Measurements from ENCODE around the gene LPCAT3. TPM values are rescaled to one million over a fixed set of nuclear protein-coding genes. Genes with fewer than 3 reads are reported as not detected.

Gene LPCAT3
- polyA plus RNA-seq, 1 donor (not counting 4 experiments of a cell fraction or from before 2014, with no cell fraction given), result 69.1 TPM

DNA sequence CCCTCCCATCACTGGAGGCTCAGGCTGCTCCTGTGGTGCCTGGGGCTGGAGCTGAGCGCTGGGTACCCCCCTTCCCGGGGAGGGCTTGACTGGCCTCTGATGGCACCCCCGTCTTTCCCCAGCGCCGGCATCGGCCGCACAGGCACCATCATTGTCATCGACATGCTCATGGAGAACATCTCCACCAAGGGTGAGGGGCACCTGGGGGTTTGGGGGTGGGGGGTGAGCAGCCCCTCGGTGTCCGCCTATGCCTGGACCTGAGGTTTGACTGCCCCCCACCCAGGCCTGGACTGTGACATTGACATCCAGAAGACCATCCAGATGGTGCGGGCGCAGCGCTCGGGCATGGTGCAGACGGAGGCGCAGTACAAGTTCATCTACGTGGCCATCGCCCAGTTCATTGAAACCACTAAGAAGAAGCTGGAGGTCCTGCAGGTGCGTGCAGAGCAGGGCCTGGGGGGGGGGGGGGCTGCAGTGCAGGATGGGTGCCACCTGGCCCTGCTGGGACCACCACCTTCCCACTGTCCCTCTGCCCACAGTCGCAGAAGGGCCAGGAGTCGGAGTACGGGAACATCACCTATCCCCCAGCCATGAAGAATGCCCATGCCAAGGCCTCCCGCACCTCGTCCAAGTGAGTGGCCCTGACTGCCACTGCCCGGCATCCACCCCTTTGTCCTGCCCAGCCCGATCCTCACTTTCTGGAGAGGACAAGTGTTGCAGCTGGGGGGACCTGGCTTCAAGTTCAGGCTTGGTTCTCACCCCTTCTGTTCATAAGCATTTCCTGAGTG lies 58.3 kb downstream of the LPCAT3 start:
- Histone ChIP-seq H2AFZ (ENCODE audit: control insufficient read depth, low read length) (no peak overlapping the region), H3K4me3 (ENCODE audit: control insufficient read depth in 2 of 3, extremely low read depth in 1 of 3, insufficient read depth in 2 of 3, low read depth in 1 of 3, low read length in 3 of 3) (no peak overlapping the region), H3K79me2 (ENCODE audit: control insufficient read depth, insufficient read depth, low read length) (peaks cover 23% of the 10 kb centered on the region), H3K27ac (ENCODE audit: control insufficient read depth, insufficient read depth, low read length) (no peak overlapping the region), H3K36me3 (ENCODE audit: control insufficient read depth in 2 of 2, extremely low read depth in 1 of 2, insufficient read depth in 2 of 2, low read length in 2 of 2) (peaks cover 3 to 12% of the 10 kb centered on the region in 2 experiments), H3K9me3 (ENCODE audit: control insufficient read depth, low read depth, low read length) (no peaks in the 10 kb centered on the region), H3K4me2 (ENCODE audit: control insufficient read depth, extremely low read depth, insufficient read depth, low read depth, low read length) (no peak overlapping the region), H4K20me1 (ENCODE audit: control insufficient read depth, extremely low read depth, insufficient read depth, low read length) (peaks cover 6% of the 10 kb centered on the region), H3K27me3 (ENCODE audit: control insufficient read depth, extremely low read depth, insufficient read depth, low read length) (no peaks in the 10 kb centered on the region), H3K9me1 (ENCODE audit: control insufficient read depth, extremely low read depth, insufficient read depth, low read length) (no peaks in the 10 kb centered on the region), H3K9ac (ENCODE audit: control insufficient read depth, extremely low read depth, insufficient read depth, low read length) (no peak overlapping the region), H3K4me1 (ENCODE audit: control insufficient read depth, extremely low read depth, insufficient read depth, low read length) (peaks cover 43% of the 10 kb centered on the region)
- TF ChIP-seq, protein P1, sequence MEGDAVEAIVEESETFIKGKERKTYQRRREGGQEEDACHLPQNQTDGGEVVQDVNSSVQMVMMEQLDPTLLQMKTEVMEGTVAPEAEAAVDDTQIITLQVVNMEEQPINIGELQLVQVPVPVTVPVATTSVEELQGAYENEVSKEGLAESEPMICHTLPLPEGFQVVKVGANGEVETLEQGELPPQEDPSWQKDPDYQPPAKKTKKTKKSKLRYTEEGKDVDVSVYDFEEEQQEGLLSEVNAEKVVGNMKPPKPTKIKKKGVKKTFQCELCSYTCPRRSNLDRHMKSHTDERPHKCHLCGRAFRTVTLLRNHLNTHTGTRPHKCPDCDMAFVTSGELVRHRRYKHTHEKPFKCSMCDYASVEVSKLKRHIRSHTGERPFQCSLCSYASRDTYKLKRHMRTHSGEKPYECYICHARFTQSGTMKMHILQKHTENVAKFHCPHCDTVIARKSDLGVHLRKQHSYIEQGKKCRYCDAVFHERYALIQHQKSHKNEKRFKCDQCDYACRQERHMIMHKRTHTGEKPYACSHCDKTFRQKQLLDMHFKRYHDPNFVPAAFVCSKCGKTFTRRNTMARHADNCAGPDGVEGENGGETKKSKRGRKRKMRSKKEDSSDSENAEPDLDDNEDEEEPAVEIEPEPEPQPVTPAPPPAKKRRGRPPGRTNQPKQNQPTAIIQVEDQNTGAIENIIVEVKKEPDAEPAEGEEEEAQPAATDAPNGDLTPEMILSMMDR (optimal IDR thresholded peaks at IDR 0.05 in 1 of 3, IDR thresholded peaks at IDR 0.05 in 1 of 3, conservative IDR thresholded peaks at IDR 0.05 in 1 of 3; ENCODE audit: extremely low read depth in 1 of 3, insufficient read depth in 2 of 3, low read length in 3 of 3), result no peak
- FAIRE-seq (no peak), DNase-seq (ENCODE audit: low read depth, low spot score) (no peak)
- dilution Hi-C loops (cut with MboI; ENCODE audit: extremely low pct_ligation_motif_present, low sequenced_read_pairs), result no loop called here

DNA sequence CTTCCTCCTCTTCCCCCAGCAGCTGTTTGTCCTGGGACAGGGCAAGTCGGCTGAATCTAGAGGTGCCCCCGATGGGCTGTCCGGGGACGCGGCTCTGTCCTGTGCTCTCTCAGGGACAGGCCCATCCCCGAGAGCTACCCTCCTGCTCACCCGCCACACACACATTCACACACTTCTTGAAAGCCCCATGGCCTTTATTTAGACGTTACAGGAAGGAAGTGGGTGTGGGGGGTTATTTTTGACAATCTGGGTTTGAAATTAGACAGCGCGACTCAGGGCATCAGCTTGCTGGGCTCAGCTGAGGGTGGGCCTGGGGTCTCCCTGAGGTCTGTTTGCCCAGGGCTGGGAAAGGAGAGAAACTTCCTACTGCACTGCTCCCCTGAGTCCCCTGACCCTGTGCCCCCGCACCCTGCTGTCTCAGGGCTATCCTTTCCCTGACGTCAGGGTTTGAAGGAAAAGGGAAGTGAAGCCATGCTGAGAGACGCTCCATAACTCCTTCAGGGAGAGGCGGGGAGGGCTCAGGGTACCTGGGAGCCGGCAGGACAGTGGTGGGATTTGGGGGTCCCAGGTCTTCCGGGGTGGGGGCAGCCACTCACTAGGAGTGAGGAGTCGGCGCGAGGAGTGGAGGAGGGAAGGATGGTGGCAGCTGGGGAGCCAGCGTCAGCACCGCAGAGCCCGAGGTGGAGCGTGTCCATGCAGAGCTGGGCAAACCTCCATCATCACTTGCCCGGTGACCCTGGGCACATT lies 59.0 kb downstream of the LPCAT3 start:
- DNase-seq (ENCODE audit: low read depth, low spot score), result no peak
- peaks cover 15% of the 10 kb centered on the region for H3K79me2 ChIP-seq (ENCODE audit: control insufficient read depth, insufficient read depth, low read length)
- no peak overlapping the region for H3K4me3 ChIP-seq (ENCODE audit: control insufficient read depth in 2 of 3, extremely low read depth in 1 of 3, insufficient read depth in 2 of 3, low read depth in 1 of 3, low read length in 3 of 3)
- H4K20me1 ChIP-seq (ENCODE audit: control insufficient read depth, extremely low read depth, insufficient read depth, low read length), result no peaks in the 10 kb centered on the region
- no peak overlapping the region for H2AFZ ChIP-seq (ENCODE audit: control insufficient read depth, low read length)
- H3K36me3 ChIP-seq (ENCODE audit: control insufficient read depth in 2 of 2, extremely low read depth in 1 of 2, insufficient read depth in 2 of 2, low read length in 2 of 2), result peaks cover 3 to 4% of the 10 kb centered on the region in 2 experiments
- no peak overlapping the region for H3K4me2 ChIP-seq (ENCODE audit: control insufficient read depth, extremely low read depth, insufficient read depth, low read depth, low read length)
- TF ChIP-seq EZH2 (IDR thresholded peaks at IDR 0.05; ENCODE audit: low read length), result no peak
- TF ChIP-seq, protein P1 (optimal IDR thresholded peaks at IDR 0.05 in 1 of 3, IDR thresholded peaks at IDR 0.05 in 1 of 3, conservative IDR thresholded peaks at IDR 0.05 in 1 of 3; ENCODE audit: extremely low read depth in 1 of 3, insufficient read depth in 2 of 3, low read length in 3 of 3), result no peak
- dilution Hi-C loops (cut with MboI; ENCODE audit: extremely low pct_ligation_motif_present, low sequenced_read_pairs), result no loop called here
- H3K4me1 ChIP-seq (ENCODE audit: control insufficient read depth, extremely low read depth, insufficient read depth, low read length), result peaks cover 36% of the 10 kb centered on the region
- no peak for FAIRE-seq
- H3K9me1 ChIP-seq (ENCODE audit: control insufficient read depth, extremely low read depth, insufficient read depth, low read length), result no peaks in the 10 kb centered on the region
- no peak overlapping the region for H3K9ac ChIP-seq (ENCODE audit: control insufficient read depth, extremely low read depth, insufficient read depth, low read length)
- H3K27me3 ChIP-seq (ENCODE audit: control insufficient read depth, extremely low read depth, insufficient read depth, low read length), result no peaks in the 10 kb centered on the region
- H3K27ac ChIP-seq (ENCODE audit: control insufficient read depth, insufficient read depth, low read length), result no peak overlapping the region
- H3K9me3 ChIP-seq (ENCODE audit: control insufficient read depth, low read depth, low read length), result no peaks in the 10 kb centered on the region
